Measurements from ENCODE around the gene SH3PXD2A. TPM values are rescaled to one million over a fixed set of nuclear protein-coding genes. Genes with fewer than 3 reads are reported as not detected.

The SH3PXD2A gene
- total RNA-seq, 1 donor from 2014 or later = 17.3 TPM

GRCh38 chr10:103643381-103643780 lies 212.0 kb downstream of the SH3PXD2A start:
- FAIRE-seq = no peak
- peaks cover 7% of the 10 kb centered on the region for H3K36me3 Mint-ChIP-seq (ENCODE audit: low read depth, unreplicated experiment)
- Histone ChIP-seq H3K27me3 (ENCODE audit: insufficient read depth, low read length) (no peaks in the 10 kb centered on the region), H2AFZ (ENCODE audit: low read depth, low read length) (no peak overlapping the region), H3K4me1 (ENCODE audit: insufficient read depth, low read length) (peaks cover 23% of the 10 kb centered on the region), H3K79me2 (ENCODE audit: insufficient read depth, low read length) (peaks cover 19% of the 10 kb centered on the region), H3K36me3 (ENCODE audit: insufficient read depth, low read length) (no peaks in the 10 kb centered on the region), H3K9ac (ENCODE audit: low read length) (no peak overlapping the region), H3K27ac (ENCODE audit: low read depth, low read length) (no peak overlapping the region), H3K4me2 (ENCODE audit: low read length) (no peak overlapping the region), H3K4me3 (ENCODE audit: insufficient read depth, low read depth, low read length) (no peak overlapping the region), H3K9me3 (ENCODE audit: insufficient read depth, low read depth, low read length) (no peaks in the 10 kb centered on the region), H4K20me1 (ENCODE audit: insufficient read depth, low read length) (peaks cover 26% of the 10 kb centered on the region)
- H3K4me1 Mint-ChIP-seq (ENCODE audit: low read depth, unreplicated experiment) = peaks cover 33% of the 10 kb centered on the region
- H3K9me3 Mint-ChIP-seq (ENCODE audit: unreplicated experiment) = peaks cover 4% of the 10 kb centered on the region
- no peak for DNase-seq (ENCODE audit: low read depth)
- H3K27ac Mint-ChIP-seq (ENCODE audit: unreplicated experiment) = no peak overlapping the region
- H3K27me3 Mint-ChIP-seq (ENCODE audit: low read depth, unreplicated experiment) = peaks cover 7% of the 10 kb centered on the region
- TF ChIP-seq EZH2 (IDR thresholded peaks at IDR 0.05; ENCODE audit: insufficient read depth, low read length) = no peak
- TF ChIP-seq CTCF (IDR thresholded peaks at IDR 0.05; ENCODE audit: insufficient read depth, low read depth, low read length) = no peak
- no peak overlapping the region for H3K4me3 Mint-ChIP-seq (ENCODE audit: unreplicated experiment)

GRCh38 chr10:103641326-103641725 lies 214.1 kb downstream of the SH3PXD2A start:
- Histone ChIP-seq H3K9me3 (ENCODE audit: insufficient read depth, low read depth, low read length) (no peaks in the 10 kb centered on the region), H3K9ac (ENCODE audit: low read length) (no peak overlapping the region), H4K20me1 (ENCODE audit: insufficient read depth, low read length) (peaks cover 24% of the 10 kb centered on the region), H3K4me2 (ENCODE audit: low read length) (no peak overlapping the region), H3K4me1 (ENCODE audit: insufficient read depth, low read length) (peaks cover 41% of the 10 kb centered on the region), H3K27me3 (ENCODE audit: insufficient read depth, low read length) (no peaks in the 10 kb centered on the region), H3K27ac (ENCODE audit: low read depth, low read length) (no peak overlapping the region), H2AFZ (ENCODE audit: low read depth, low read length) (no peak overlapping the region), H3K79me2 (ENCODE audit: insufficient read depth, low read length) (peaks cover 10% of the 10 kb centered on the region), H3K4me3 (ENCODE audit: insufficient read depth, low read depth, low read length) (no peak overlapping the region), H3K36me3 (ENCODE audit: insufficient read depth, low read length) (no peaks in the 10 kb centered on the region)
- Mint-ChIP-seq H3K4me3 (ENCODE audit: unreplicated experiment) (no peak overlapping the region), H3K4me1 (ENCODE audit: low read depth, unreplicated experiment) (peaks cover 22% of the 10 kb centered on the region), H3K27me3 (ENCODE audit: low read depth, unreplicated experiment) (peaks cover 7% of the 10 kb centered on the region), H3K9me3 (ENCODE audit: unreplicated experiment) (peaks cover 4% of the 10 kb centered on the region), H3K27ac (ENCODE audit: unreplicated experiment) (no peak overlapping the region), H3K36me3 (ENCODE audit: low read depth, unreplicated experiment) (peaks cover 9% of the 10 kb centered on the region)
- FAIRE-seq = no peak
- no peak for DNase-seq (ENCODE audit: low read depth)
- TF ChIP-seq EZH2 (IDR thresholded peaks at IDR 0.05; ENCODE audit: insufficient read depth, low read length) (no peak), CTCF (IDR thresholded peaks at IDR 0.05; ENCODE audit: insufficient read depth, low read depth, low read length) (no peak)

- Histone ChIP-seq H3K4me3 (ENCODE audit: insufficient read depth, low read depth, low read length) (no peak overlapping the region), H3K9ac (ENCODE audit: low read length) (no peak overlapping the region), H3K36me3 (ENCODE audit: insufficient read depth, low read length) (no peaks in the 10 kb centered on the region), H2AFZ (ENCODE audit: low read depth, low read length) (no peak overlapping the region), H3K27me3 (ENCODE audit: insufficient read depth, low read length) (no peaks in the 10 kb centered on the region), H3K9me3 (ENCODE audit: insufficient read depth, low read depth, low read length) (no peaks in the 10 kb centered on the region), H4K20me1 (ENCODE audit: insufficient read depth, low read length) (peaks cover 23% of the 10 kb centered on the region), H3K4me1 (ENCODE audit: insufficient read depth, low read length) (peaks cover 35% of the 10 kb centered on the region), H3K4me2 (ENCODE audit: low read length) (no peak overlapping the region), H3K79me2 (ENCODE audit: insufficient read depth, low read length) (peaks cover 10% of the 10 kb centered on the region), H3K27ac (ENCODE audit: low read depth, low read length) (no peak overlapping the region)
- Mint-ChIP-seq H3K27ac (ENCODE audit: unreplicated experiment) (peak overlapping the region; percentile 18), H3K4me1 (ENCODE audit: low read depth, unreplicated experiment) (peaks cover 20% of the 10 kb centered on the region), H3K9me3 (ENCODE audit: unreplicated experiment) (peaks cover 4% of the 10 kb centered on the region), H3K27me3 (ENCODE audit: low read depth, unreplicated experiment) (peaks cover 7% of the 10 kb centered on the region), H3K36me3 (ENCODE audit: low read depth, unreplicated experiment) (peaks cover 9% of the 10 kb centered on the region), H3K4me3 (ENCODE audit: unreplicated experiment) (no peak overlapping the region)
- FAIRE-seq = no peak
- DNase-seq (ENCODE audit: low read depth) = peak; percentile 39
- TF ChIP-seq CTCF (IDR thresholded peaks at IDR 0.05; ENCODE audit: insufficient read depth, low read depth, low read length) (no peak), EZH2 (IDR thresholded peaks at IDR 0.05; ENCODE audit: insufficient read depth, low read length) (no peak)
Measured at GRCh38 chr10:103640436-103641181, 214.8 kb downstream of the SH3PXD2A start.
